GM23248 (cell line): ENCODE measurements around the gene DDX53.

Experiments
- EZH2 ChIP-seq: fragments of 200-600 bp; sonication (generic); IDR thresholded peaks from 2 replicates; pipeline ENCODE4 v1.6.1; 2018; ENCODE audit warnings: antibody characterized with exemption, mild to moderate bottlenecking; ENCODE audit not compliant: insufficient read depth, poor library complexity, severe bottlenecking
- EZH2phosphoT487 ChIP-seq: fragments of 200-600 bp; sonication (generic); IDR thresholded peaks from 2 replicates; pipeline ENCODE4 v1.6.1; 2018; ENCODE audit warnings: antibody characterized with exemption, moderate library complexity, mild to moderate bottlenecking, low read depth; ENCODE audit not compliant: insufficient read depth

DNA sequence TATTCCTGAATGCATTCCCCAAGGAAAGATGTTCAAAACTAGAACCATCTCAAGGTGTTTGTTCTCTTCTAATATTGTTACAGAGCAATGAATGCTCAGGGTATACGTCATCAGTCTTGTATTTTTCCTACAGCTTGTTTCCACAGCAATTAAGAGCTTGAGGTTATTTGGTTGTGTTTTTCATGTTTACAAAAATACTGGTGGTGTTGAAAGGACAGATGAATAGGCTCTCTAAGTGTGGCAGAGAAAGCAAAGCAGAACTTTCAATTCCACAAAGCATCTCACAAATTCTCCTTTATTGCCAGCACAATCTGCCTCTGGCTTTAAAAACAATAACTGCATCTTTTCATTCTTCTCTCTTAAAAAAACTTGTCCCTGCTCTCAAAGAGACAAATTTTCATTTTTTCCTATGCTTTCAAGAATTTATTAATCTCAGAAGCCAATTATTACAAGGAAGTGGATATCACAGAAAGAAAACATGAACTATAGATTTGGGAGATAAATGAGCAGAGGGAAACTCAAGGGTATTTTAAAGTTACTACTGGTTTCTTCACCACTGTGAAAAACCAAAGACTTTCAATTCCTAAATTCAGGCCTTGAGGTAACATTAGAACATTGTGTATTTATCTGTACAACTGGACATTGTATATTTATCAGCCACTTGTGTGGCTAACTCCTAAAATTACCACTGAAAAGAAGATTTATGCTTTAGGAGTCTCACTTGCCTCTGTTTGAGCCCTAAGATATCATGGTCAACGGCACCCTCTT, 49.2 kb downstream of the DDX53 start:
- TF ChIP-seq EZH2phosphoT487 (no peak), EZH2 (no peak)
